ENCODE results near the gene TCF7L1. TPM values are rescaled to one million over a fixed set of nuclear protein-coding genes. Genes with fewer than 3 reads are reported as not detected.
"Not testable (repeated sequence)": the region's sequence is repeated elsewhere in the genome, so short reads cannot be mapped to it uniquely, and the experiment has no call there.

The TCF7L1 gene
- total RNA-seq, 1 donor from 2014 or later, result 1.3 TPM

DNA sequence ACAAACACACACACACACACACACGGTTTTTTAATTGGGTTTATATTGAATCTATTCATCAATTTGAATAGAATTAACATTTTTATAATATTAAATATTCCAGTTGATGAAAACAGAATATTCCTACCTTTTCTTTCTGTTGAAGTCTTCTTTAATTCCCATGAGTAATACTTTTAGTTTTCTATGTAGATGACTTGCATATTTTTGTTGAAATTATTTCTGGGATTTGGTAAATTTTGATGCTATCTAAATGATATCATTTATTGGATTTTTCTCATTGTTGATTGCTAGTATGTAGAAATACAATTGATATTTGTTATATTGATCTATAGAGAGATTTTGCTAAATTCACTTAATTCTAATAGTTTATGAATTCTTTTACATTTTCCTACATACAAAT, 12.8 kb upstream of the TCF7L1 start:
- Histone ChIP-seq H3K27me3 (ENCODE audit: control insufficient read depth, insufficient read depth, low read length) (no peaks in the 10 kb centered on the region), H3K36me3 (ENCODE audit: control insufficient read depth, insufficient read depth, low read length) (no peaks in the 10 kb centered on the region), H3K4me3 (ENCODE audit: low read depth, low read length) (no peak overlapping the region)
- TF ChIP-seq, protein P1, sequence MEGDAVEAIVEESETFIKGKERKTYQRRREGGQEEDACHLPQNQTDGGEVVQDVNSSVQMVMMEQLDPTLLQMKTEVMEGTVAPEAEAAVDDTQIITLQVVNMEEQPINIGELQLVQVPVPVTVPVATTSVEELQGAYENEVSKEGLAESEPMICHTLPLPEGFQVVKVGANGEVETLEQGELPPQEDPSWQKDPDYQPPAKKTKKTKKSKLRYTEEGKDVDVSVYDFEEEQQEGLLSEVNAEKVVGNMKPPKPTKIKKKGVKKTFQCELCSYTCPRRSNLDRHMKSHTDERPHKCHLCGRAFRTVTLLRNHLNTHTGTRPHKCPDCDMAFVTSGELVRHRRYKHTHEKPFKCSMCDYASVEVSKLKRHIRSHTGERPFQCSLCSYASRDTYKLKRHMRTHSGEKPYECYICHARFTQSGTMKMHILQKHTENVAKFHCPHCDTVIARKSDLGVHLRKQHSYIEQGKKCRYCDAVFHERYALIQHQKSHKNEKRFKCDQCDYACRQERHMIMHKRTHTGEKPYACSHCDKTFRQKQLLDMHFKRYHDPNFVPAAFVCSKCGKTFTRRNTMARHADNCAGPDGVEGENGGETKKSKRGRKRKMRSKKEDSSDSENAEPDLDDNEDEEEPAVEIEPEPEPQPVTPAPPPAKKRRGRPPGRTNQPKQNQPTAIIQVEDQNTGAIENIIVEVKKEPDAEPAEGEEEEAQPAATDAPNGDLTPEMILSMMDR (IDR thresholded peaks at IDR 0.05; ENCODE audit: insufficient read depth, low read length, severe bottlenecking), result no peak
- FAIRE-seq, result no peak
- DNase-seq (ENCODE audit: low read depth), result no peak

DNA sequence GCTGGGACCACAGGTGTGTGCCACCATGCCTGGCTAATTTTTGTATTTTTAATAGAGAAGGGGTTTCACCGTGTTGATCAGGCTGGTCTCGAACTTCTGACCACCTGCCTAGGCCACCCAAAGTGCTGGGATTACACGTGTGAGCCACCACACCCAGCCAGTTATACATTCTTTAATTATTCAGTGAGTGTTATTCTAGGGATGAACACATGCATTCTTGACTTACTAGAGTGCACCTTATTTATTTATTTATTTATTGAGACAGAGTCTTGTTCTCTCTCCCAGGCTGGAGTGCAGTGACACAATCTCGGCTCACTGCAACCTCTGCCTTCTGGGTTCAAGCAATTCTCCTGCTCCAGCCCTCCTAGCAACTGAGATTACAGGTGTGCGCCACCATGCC, 6.7 kb upstream of the TCF7L1 start:
- FAIRE-seq; H3K4me3 ChIP-seq (ENCODE audit: low read depth, low read length); H3K36me3 ChIP-seq (ENCODE audit: control insufficient read depth, insufficient read depth, low read length); H3K27me3 ChIP-seq (ENCODE audit: control insufficient read depth, insufficient read depth, low read length): not testable (repeated sequence)
- peak; percentile 28 for DNase-seq (ENCODE audit: low read depth)

GRCh38 chr2:85129861-85130260, 3.3 kb upstream of the TCF7L1 start:
- H3K27me3 ChIP-seq (ENCODE audit: control insufficient read depth, insufficient read depth, low read length), result no peaks in the 10 kb centered on the region
- H3K36me3 ChIP-seq (ENCODE audit: control insufficient read depth, insufficient read depth, low read length), result no peaks in the 10 kb centered on the region
- H3K4me3 ChIP-seq (ENCODE audit: low read depth, low read length), result no peak overlapping the region
- DNase-seq (ENCODE audit: low read depth) (no peak), FAIRE-seq (no peak)
- TF ChIP-seq, protein P1 (IDR thresholded peaks at IDR 0.05; ENCODE audit: insufficient read depth, low read length, severe bottlenecking), result no peak

DNA sequence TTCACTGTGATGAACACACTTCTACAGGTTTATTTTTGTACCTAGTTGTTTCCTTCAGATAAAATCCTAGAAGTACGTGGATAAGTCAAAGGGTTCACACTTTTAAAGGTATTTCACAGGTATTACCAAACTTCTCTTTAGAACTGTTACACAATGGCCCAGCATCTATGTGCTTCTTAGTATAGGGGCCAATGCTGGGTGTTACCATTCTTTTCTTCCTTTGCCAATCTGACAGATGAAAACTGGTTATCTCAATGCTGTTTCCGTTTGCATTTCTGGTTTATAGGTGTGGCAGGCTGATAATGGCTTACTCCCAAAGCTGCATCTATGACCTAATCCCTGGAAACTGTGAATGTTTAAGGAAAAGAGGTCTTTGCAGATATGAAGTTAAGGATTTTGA, 2.8 kb upstream of the TCF7L1 start:
- Histone ChIP-seq H3K36me3 (ENCODE audit: control insufficient read depth, insufficient read depth, low read length) (no peaks in the 10 kb centered on the region), H3K4me3 (ENCODE audit: low read depth, low read length) (no peak overlapping the region), H3K27me3 (ENCODE audit: control insufficient read depth, insufficient read depth, low read length) (no peaks in the 10 kb centered on the region)
- no peak for FAIRE-seq
- DNase-seq (ENCODE audit: low read depth), result peak; percentile 54
- TF ChIP-seq, protein P1 (IDR thresholded peaks at IDR 0.05; ENCODE audit: insufficient read depth, low read length, severe bottlenecking), result no peak

GRCh38 chr2:85131116-85131515, 2.1 kb upstream of the TCF7L1 start:
- no peak for DNase-seq (ENCODE audit: low read depth)
- Histone ChIP-seq H3K4me3 (ENCODE audit: low read depth, low read length) (no peak overlapping the region), H3K36me3 (ENCODE audit: control insufficient read depth, insufficient read depth, low read length) (no peaks in the 10 kb centered on the region), H3K27me3 (ENCODE audit: control insufficient read depth, insufficient read depth, low read length) (no peaks in the 10 kb centered on the region)
- FAIRE-seq, result no peak
- TF ChIP-seq, protein P1 (IDR thresholded peaks at IDR 0.05; ENCODE audit: insufficient read depth, low read length, severe bottlenecking), result peak; percentile 26

DNA sequence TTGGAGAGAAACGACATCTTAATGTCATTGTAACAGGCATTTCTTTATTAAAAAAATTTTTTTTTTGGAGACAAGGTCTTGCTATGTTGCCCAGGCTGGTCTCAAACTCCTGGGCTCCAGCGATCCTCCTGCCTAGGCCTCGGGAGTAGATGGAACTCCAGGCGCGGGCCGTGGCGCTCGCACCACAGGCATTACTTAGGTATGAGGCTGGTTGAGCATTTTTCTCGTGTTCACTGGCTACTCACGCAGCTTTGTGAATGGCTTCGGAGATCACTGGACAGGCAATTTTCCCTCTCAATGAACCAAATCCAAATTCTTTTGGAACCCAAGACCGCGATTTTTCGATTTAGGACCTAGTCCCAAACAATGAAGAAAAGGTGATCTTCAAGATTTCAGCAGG, 795 bp upstream of the TCF7L1 start:
- Histone ChIP-seq H3K36me3 (ENCODE audit: control insufficient read depth, insufficient read depth, low read length) (no peaks in the 10 kb centered on the region), H3K27me3 (ENCODE audit: control insufficient read depth, insufficient read depth, low read length) (no peaks in the 10 kb centered on the region), H3K4me3 (ENCODE audit: low read depth, low read length) (peak overlapping the region; percentile 84)
- TF ChIP-seq, protein P1 (IDR thresholded peaks at IDR 0.05; ENCODE audit: insufficient read depth, low read length, severe bottlenecking), result no peak
- no peak for DNase-seq (ENCODE audit: low read depth)
- FAIRE-seq, result no peak
